ENCODE data around the gene A1BG.
A peak's percentile ranks its signal among the peaks of the same experiment; 100 is the strongest.
"Not testable (repeated sequence)": the region's sequence is repeated elsewhere in the genome, so short reads cannot be mapped to it uniquely, and the experiment has no call there.

A1BG gene

GRCh38 chr19:58356766-58357480, 3.6 kb upstream of the A1BG start:
- DNase-seq = no peak

GRCh38 chr19:58355908-58356765, 2.8 kb upstream of the A1BG start:
- DNase-seq = no peak

- peak; percentile 77 for DNase-seq
Observed at GRCh38 chr19:58355215-58355796, 2.0 kb upstream of the A1BG start.

- no peak for DNase-seq
Observed at GRCh38 chr19:58354478-58355030, 1.3 kb upstream of the A1BG start.

- DNase-seq = no peak
Observed at GRCh38 chr19:58353717-58354477, 605 bp upstream of the A1BG start.

GRCh38 chr19:58351990-58352755, 1.1 kb downstream of the A1BG start:
- no peak for DNase-seq

GRCh38 chr19:58351558-58351878, 1.8 kb downstream of the A1BG start:
- no peak for DNase-seq

GRCh38 chr19:58350871-58351557, 2.3 kb downstream of the A1BG start:
- no peak for DNase-seq

GRCh38 chr19:58350001-58350861, 3.1 kb downstream of the A1BG start:
- no peak for DNase-seq

GRCh38 chr19:58349590-58349989, 3.7 kb downstream of the A1BG start:
- DNase-seq = no peak

GRCh38 chr19:58348080-58348479, 5.2 kb downstream of the A1BG start:
- DNase-seq = not testable (repeated sequence)

- peak; percentile 76 for DNase-seq
Observed at GRCh38 chr19:58346961-58347929, 6.0 kb downstream of the A1BG start.

- DNase-seq = no peak
Observed at GRCh38 chr19:58345558-58345957, 7.7 kb downstream of the A1BG start.

GRCh38 chr19:58338825-58339558, 14.3 kb downstream of the A1BG start:
- no peak for DNase-seq

- no peak for DNase-seq
Observed at GRCh38 chr19:58338336-58338735, 15.0 kb downstream of the A1BG start.

- DNase-seq = no peak
Observed at GRCh38 chr19:58336820-58337219, 16.5 kb downstream of the A1BG start.

- no peak for DNase-seq
Observed at GRCh38 chr19:58336216-58336615, 17.1 kb downstream of the A1BG start.

- no peak for DNase-seq
Observed at GRCh38 chr19:58335630-58336029, 17.7 kb downstream of the A1BG start.
